HG02943 (cell line): ENCODE measurements around the gene TOR1AIP1.
"Not testable (repeated sequence)": the region's sequence is repeated elsewhere in the genome, so short reads cannot be mapped to it uniquely, and the experiment has no call there.

Source experiments
- ATAC-seq: cut with Tn5 transposase; IDR thresholded peaks from one replicate; pipeline ENCODE4 v1.9.1; 2021; ENCODE audit warnings: mild to moderate bottlenecking, low read depth, moderate library complexity; ENCODE audit not compliant: unreplicated experiment

Gene TOR1AIP1, protein sequence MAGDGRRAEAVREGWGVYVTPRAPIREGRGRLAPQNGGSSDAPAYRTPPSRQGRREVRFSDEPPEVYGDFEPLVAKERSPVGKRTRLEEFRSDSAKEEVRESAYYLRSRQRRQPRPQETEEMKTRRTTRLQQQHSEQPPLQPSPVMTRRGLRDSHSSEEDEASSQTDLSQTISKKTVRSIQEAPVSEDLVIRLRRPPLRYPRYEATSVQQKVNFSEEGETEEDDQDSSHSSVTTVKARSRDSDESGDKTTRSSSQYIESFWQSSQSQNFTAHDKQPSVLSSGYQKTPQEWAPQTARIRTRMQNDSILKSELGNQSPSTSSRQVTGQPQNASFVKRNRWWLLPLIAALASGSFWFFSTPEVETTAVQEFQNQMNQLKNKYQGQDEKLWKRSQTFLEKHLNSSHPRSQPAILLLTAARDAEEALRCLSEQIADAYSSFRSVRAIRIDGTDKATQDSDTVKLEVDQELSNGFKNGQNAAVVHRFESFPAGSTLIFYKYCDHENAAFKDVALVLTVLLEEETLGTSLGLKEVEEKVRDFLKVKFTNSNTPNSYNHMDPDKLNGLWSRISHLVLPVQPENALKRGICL

DNA sequence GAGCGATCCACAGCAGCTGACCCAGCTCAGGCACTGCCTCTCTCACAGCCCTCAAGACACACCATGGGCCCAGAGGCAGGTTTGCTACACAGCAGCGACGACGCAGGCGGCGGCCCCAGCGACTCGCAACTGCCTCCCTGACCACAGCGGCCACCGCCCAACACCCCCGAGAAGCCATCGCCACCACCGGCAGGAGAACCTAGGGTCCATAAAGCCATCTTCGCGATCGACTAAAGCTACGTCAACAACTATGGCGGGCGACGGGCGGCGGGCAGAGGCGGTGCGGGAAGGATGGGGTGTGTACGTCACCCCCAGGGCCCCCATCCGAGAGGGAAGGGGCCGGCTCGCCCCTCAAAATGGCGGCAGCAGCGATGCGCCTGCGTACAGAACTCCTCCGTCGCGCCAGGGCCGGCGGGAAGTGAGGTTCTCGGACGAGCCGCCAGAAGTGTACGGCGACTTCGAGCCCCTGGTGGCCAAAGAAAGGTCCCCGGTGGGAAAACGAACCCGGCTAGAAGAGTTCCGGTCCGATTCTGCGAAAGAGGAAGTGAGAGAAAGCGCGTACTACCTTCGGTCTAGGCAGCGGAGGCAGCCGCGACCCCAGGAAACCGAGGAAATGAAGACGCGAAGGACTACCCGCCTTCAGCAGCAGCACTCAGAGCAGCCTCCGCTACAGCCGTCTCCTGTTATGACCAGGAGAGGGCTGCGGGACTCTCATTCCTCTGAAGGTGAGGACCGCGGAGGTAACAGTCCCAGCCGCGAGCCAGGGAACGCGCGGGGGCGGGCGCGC lies at the start of gene TOR1AIP1:
TOR1AIP1 (plus strand) TSS at position 33 of the 787 bp plus-strand sequence; CDS start at position 251, 218 bp downstream.
- peak; percentile 78 for ATAC-seq

DNA sequence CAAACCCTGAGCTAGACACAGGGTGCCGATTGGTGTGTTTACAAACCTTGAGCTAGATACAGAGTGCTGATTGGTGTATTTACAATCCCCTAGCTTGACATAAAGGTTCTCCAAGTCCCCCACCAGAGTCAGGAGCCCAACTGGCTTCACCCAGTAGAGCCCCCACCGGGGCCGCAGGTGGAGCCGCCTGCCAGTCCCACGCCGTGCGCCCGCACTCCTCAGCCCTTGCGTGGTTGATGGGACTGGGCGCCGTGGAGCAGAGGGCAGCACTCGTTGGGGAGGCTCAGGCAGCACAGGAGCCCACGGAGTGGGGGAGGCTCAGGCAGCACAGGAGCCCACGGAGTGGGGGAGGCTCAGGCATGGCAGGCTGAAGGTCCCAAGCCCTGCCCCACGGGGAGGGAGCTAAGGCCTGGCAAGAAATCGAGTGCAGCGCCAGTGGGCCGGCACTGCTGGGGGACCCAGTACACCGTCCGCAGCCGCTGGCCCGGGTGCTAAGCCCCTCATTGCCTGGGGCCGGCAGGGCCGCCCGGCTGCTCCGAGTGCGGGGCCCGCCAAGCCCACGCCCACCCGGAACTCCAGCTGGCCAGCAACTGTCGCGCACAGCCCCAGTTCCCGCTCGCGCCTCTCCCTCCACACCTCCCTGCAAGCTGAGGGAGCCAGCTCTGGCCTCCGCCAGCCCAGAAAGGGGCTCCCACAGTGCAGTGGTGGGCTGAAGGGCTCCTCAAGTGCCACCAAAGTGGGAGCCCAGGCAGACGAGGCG lies 45.2 kb upstream of the TOR1AIP1 start:
- not testable (repeated sequence) for ATAC-seq

DNA sequence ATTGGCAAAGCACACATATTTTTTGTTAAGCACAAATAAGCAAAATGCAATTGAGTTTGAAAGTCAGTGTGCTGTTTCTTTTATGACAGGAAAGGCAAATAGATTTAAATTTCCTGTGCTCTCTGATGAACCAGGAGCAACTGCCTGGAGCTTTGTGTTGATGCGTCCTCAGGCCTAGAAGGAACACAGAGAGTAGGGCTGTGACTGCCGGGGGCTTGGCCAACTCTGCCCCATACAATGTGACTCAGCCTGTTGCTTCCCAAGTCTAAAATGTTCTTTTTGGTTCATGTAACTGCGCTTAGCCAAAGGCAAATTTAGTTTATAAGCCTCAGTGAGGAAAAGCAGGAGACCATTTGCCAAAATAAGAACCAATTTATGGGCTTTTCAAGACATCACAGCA lies 42.0 kb upstream of the TOR1AIP1 start:
- ATAC-seq = no peak

DNA sequence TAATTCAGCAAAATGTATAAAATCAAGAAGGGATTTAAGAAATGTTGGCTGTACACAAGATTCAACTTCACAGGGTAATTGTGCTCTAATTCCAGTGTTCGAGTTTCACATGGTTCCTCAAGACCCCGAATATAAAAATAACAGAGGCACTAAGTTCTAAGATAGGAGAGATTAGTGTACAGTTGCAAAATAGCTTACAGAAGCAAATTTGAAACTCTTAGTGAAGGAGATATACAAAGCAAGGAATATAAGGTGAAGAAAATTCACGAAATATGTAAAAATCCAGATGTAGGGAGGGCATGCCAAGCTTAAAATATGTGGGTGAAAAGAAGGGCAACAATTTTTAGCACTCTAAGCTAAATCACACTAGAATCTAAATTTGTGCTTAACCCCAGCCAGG lies 33.9 kb upstream of the TOR1AIP1 start:
- ATAC-seq = no peak

DNA sequence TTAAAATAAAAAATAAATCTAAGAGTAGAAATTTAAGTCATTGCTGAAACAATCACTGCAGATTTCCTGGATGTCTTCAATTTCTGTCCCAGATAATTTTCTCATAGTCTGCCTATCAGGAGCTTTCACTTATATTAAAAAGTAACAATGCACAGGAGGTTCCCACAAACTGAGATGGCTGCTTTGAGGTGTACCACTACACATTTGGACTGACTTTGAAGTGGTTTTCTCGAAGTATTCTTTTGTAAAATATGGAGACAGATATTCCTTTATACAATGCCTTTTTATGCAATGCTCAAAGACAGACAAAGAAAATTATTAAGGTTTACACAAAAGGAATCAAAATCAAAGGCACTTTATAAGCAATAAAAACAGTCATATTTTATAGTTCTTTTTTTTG lies 29.0 kb upstream of the TOR1AIP1 start:
- no peak for ATAC-seq

DNA sequence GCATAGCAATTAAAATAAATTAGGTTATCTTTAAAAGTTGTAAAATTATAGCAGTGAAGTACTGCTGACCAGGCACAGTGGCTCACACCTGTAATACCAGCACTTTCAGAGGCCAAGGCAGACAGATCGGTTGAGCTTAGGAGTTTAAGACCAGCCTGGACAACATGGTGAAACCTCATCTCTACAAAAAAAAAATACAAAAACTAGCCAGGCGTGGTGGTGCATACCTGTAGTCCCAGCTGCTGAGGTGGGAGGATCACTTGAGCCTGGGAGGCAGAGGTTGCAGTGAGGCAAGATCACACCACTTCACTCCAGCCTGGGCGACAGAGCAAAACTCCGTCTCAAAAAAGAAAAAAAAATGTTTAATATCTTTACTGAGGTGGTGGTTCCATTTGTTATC lies 26.3 kb upstream of the TOR1AIP1 start:
- ATAC-seq = not testable (repeated sequence)

DNA sequence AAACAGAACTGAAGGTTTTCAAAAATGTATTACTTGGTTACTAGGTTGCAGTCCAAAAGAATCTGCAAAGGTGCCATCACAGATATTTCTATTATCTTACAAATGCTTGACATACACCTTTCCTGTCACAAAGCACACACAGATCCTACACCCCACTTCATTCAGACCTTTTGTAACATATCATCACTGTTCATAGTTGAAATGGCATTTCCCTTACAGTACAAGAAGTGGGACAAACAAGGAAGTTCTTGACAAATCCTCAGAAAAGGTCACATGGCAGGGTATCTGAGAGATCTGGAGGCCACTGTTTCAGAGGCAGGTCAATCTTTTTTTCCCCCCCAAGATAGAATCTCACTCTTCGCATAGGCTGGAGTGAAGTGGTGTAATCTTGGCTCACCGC lies 25.8 kb upstream of the TOR1AIP1 start:
- ATAC-seq = no peak

DNA sequence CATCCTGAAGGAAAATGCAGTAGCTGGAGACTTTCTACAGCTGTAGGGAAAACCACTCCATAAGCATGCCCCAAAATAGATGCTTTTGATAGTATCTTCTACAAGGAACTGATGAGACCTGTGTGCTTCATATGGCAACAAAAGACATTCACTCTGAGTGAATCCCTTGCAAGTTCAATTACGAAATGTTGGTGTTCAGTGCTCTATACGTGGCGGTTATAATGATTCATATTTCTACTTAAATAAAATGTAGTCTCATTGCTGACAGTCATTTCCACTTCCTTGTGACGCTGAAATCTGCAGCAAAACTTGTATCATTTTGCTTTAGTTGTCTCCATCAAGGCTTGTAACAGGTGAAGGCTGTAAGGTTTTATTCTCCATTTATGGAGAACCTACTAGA lies 25.1 kb upstream of the TOR1AIP1 start:
- ATAC-seq = no peak

DNA sequence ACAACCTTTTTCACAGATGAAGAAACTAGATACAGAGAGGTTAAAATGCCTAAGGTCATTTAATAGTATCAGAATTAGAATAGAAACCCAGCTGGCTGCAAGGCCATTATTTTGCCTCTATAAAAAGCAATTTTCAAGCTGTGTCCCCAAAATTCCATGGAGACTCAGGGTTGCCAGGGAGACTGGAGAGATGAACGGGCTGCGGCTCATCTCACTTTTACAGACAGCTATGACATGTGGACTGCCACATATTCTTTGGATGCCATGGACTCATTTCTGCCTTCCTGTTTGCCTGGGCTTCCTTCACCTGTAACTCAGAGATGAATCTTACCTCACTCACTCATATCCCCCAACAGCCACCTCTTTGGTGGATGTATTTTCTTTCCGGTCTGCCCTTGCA lies 21.4 kb upstream of the TOR1AIP1 start:
- ATAC-seq = no peak

DNA sequence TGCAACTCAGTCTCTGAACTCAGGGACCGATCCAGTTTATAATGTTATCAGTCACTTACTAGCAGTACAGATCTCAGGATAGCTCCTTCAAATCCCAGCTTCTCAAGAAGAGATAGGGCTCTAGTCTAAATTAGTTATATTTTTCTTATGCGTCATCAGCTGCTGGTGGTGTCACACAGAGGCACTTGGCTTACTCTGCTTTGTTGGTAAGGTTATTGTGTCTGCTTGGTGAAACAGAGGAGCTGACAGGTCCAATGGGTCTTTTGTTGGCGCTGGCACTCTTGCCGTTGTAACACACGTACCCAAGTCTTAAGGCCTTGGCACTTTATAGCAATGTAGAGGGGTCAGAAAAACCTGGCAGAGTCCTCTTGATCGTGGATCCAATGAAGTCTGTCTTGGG lies 16.7 kb upstream of the TOR1AIP1 start:
- no peak for ATAC-seq

DNA sequence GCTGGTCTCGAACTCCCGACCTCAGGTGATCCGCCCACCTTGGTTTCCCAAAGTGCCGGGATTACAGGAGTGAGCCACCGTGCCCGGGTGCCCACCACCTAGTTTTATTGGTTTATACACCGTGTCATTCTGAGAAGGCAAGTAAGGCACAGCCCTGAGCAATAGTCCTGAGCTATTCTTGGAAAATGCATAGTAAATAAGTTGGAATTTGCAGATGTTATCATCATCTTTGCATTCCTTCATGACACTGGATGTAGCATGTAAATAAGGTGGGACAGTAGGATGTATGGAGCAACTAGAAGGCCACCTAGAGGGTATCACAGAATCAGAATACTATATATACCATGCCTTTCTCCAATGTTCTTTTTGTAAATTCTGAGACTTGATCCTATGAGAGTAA lies 15.5 kb upstream of the TOR1AIP1 start:
- ATAC-seq = no peak

DNA sequence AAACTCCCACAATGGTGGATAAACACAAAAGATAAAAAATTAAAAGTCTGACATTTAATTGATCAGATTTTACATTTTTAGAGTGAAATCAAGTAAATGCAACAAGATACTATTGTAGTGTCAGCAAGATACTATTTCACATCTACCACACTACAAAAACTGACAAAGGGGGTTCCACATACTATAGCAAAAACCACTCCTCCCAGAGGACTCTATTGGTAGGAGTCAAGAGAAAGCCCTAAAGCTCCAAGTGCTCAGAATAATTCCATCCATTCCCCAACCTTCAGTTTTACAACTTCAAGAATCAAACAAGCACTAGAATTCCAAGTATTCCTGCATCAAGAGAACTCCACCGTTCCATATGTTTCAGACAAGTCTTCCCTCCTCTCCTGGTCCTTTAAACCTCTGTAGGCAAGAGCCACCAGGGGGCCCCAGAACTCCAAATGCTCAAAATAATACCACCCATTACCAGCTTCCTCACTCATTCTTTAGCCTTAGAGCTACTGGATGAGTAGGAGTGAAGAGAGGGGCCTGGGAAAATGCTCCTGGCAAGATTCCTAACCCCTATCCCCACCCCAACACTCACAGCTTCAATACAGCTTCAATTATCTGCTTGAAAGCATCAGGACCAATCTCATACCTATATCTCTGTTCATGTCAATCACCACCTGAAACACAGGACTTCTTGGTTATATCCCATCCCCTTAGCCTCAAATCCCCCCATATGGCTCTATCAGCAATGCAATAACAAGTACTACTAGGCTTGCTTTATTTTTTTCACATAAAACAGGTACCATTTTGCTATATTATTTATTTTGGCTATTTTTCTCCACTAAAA lies 14.4 kb upstream of the TOR1AIP1 start:
- ATAC-seq = no peak

DNA sequence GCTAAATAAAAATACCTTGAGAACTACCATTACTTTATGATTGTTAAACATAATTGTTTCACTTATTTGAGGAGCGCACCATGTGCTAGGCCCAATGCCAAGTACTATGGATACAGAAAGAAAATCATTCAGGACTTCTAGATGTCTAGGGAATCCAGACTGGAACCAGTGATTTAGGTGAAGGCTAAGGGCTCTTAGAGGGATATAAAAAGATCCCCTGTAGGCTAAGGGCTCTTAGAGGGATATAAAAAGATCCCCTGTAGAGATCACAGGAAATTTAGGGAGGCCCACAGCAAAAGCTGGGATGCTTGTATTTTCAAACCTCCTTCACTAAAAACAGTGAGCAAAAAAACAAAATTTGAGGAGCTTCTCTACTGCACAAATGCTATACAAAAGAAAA lies 11.2 kb upstream of the TOR1AIP1 start:
- no peak for ATAC-seq

DNA sequence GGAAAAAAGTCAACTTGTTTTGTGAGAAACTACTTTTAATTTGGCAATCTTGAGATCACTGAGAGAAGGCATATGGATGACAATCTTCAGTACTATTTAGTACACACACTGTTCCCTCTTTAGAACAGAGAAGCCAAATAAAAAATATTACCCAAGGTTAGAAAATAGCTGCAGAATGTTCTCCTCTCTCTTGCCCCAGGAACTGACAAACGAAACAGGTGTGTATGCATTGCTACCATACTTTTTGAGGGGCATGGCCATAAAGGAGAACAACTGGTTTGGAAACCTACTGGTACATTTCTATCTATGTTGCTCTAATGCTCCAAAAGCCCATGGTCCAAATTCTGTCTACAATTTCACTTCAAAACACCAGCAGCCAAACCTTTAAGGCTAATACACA lies 10.1 kb upstream of the TOR1AIP1 start:
- ATAC-seq = no peak

DNA sequence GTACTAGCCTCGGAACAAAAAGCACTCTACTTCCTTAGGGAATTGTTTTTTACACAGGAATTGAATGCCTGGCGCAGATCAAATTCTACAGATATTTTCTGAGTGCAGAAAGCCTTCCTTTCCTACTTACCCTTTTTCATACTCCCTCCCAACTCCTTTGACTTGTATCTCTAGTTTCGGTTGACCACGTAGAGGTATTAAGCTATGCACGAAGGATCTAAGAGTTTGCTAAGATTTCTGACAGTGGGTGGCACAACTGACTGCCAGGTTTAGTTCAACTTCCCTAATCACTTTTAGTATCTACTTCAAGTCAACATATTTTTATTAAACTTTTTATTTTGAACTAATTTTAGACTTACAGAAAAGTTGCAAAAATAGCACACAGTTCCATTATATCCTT lies 9.5 kb upstream of the TOR1AIP1 start:
- ATAC-seq = no peak

DNA sequence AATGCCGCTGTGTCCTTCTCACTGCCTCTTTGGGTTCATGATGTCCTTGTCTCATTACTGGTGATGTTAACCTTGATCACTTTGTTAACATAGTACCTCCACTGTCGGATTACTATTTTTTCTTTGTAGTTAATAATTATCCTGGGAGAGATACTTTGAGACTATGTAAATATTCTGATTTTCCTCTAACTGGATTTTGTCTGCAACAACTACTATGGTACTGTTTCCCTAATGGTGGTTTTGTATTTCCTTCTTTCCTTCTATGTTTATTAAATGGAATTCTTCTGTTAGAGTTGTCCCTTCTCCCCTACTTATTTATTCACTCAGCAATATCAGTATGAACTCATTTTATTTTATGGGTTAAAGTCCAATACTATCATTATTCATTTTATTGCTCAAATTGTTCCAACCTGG lies 8.6 kb upstream of the TOR1AIP1 start:
- no peak for ATAC-seq

DNA sequence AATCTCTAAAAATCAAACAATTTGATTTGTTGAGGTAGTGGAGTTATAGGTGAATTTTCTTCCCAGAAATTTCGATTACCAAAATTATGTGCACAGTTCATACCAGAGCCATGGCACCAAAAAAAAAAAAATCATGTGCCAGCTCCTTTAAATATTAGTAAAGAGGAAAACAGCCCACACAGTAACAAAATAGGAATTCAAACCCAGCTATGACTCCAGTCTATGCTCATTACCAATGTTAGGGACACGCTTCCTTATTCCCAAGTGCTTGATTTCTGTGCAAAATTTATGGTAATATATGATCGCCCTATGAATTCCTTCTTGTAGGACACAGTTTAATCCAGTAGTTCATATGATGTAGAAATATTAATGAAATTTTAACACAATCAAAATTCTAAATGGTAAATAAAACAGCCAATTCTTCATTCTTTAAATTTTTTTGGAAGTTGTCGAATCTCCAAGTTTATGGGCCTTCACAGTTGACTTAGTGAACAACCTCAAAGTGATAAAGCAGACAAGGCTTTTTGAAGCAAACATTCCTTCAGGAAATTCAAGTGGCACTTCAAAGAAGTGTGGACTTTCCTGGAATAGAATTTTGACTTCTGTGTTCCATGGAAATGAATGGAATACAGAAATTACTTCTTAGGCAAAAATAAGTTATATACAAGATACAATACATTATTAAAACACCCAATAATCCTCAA lies 6.3 kb upstream of the TOR1AIP1 start:
- ATAC-seq = no peak

DNA sequence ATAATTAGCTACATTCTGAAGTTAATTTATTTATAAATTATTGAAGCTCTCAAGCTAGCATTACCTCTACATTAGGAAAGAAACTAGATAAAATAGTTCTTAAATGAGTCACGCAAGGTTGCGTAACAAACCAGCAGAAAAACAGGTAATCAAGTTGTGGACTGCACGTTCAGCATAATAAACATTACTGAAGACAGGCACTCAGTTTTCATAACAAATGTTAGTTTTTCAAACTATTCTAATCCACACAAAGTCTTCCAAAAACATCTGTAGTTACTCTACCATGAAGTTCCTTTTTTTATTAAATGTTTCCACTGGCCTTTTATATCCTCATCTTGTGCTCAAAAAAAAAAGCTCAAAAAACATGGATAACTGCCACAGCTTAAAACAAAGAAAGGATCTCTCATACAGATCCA lies 5.8 kb upstream of the TOR1AIP1 start:
- ATAC-seq = no peak

DNA sequence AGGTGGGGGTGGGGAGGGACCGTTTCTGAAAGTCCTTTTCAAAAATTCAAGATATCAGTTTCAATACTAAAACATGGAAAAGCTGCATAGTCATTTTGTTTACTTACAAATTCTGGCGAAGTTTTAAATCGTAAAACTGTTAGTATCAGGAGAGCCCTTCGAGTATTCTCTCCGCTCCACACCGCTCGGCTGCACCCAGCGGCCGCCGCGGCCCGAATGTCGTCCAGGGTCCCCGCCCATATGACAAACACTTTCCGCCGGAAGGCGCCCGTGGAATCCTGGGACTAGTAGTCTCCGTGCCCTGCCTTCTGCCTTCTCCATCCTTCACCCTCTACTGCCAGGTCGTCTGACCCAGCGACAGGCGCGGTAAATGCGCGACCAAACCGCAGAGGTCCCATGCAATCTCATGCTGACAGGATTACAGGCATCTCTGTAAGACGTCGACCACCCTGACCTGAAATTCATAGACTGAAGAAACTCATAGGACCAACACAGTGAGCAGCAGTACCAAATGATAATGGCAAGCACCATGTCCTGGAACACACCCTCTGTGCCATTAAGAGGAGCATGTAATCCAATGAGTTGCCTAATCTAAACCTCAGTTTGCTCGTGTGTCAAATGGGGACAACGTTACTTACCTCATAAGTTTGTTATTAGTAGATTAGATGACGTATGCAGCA lies 4.4 kb upstream of the TOR1AIP1 start, which contains the start of gene TOR1AIP2:
TOR1AIP2 (minus strand) TSS at position 218 of the 680 bp plus-strand sequence. CDS start 25,138 bp downstream, outside the sequence.
- peak; percentile 51 for ATAC-seq
